Thyroid gland (tissue), 4 donors: Measurements from ENCODE around the gene CLDN22.

Experiments
- POLR2A ChIP-seq, 2 donors: fragments of 450-650 bp; IDR thresholded peaks; one replicate each; pipeline ENCODE4 v1.6.1; 2017; ENCODE audit warnings: antibody characterized with exemption in 2 of 2, mild to moderate bottlenecking in 2 of 2, moderate library complexity in 1 of 2
- TF ChIP-seq, protein P1 (sequence below), 6 experiments: fragments of 200-600 bp in 3 of 6; fragments of 450-650 bp in 3 of 6; sonication (generic) in 3 of 6; IDR thresholded peaks; one replicate each; pipeline ENCODE4 v1.5.1; 2016 to 2019; ENCODE audit warnings: antibody characterized with exemption in 6 of 6, mild to moderate bottlenecking in 2 of 6, inconsistent platforms in 1 of 6, moderate library complexity in 1 of 6

DNA sequence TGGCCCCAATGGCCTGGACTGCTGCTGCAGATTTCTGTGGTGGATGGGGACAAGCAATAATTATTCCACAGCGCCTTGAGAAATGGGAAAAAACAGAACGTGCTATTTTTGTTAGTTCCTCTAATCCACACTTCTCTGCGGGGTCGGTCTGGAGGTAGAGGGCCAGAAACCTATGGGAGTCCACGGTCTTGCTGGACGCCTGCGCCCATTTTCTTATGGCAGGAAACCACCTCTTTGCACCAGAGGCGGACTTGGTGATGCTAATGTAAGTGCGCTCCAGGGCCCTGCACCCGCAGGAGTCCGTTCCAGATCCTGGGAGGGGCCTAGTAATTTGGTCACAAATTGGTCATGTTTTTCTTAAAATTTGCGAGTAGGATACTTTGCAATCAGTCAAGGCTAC, 28.1 kb upstream of the CLDN22 start:
- TF ChIP-seq, protein P1, sequence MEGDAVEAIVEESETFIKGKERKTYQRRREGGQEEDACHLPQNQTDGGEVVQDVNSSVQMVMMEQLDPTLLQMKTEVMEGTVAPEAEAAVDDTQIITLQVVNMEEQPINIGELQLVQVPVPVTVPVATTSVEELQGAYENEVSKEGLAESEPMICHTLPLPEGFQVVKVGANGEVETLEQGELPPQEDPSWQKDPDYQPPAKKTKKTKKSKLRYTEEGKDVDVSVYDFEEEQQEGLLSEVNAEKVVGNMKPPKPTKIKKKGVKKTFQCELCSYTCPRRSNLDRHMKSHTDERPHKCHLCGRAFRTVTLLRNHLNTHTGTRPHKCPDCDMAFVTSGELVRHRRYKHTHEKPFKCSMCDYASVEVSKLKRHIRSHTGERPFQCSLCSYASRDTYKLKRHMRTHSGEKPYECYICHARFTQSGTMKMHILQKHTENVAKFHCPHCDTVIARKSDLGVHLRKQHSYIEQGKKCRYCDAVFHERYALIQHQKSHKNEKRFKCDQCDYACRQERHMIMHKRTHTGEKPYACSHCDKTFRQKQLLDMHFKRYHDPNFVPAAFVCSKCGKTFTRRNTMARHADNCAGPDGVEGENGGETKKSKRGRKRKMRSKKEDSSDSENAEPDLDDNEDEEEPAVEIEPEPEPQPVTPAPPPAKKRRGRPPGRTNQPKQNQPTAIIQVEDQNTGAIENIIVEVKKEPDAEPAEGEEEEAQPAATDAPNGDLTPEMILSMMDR (IDR thresholded peaks at IDR 0.05): no peak
- no peak for TF ChIP-seq POLR2A (IDR thresholded peaks at IDR 0.05)
